NCI-H82 treated with DMSO at 0.1 percent for 48 hours (cell line): ENCODE data around the gene THOC6.
"Not testable (repeated sequence)": the region's sequence is repeated elsewhere in the genome, so short reads cannot be mapped to it uniquely, and the experiment has no call there.

Experiments
- DNase-seq: peaks from one replicate; lab custom pipeline; 2025; ENCODE audit not compliant: unreplicated experiment; lab: John Stamatoyannopoulos, UW

The THOC6 gene

DNA sequence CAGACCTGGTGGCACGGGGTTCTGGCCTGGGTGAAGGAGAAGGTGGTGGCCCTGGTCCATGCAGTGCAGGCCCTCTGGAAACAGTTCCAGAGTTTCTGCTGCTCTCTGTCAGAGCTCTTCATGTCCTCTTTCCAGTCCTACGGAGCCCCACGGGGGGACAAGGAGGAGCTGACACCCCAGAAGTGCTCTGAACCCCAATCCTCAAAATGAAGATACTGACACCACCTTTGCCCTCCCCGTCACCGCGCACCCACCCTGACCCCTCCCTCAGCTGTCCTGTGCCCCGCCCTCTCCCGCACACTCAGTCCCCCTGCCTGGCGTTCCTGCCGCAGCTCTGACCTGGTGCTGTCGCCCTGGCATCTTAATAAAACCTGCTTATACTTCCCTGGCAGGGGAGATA lies 45.3 kb downstream of the THOC6 start:
- DNase-seq: not testable (repeated sequence)

DNA sequence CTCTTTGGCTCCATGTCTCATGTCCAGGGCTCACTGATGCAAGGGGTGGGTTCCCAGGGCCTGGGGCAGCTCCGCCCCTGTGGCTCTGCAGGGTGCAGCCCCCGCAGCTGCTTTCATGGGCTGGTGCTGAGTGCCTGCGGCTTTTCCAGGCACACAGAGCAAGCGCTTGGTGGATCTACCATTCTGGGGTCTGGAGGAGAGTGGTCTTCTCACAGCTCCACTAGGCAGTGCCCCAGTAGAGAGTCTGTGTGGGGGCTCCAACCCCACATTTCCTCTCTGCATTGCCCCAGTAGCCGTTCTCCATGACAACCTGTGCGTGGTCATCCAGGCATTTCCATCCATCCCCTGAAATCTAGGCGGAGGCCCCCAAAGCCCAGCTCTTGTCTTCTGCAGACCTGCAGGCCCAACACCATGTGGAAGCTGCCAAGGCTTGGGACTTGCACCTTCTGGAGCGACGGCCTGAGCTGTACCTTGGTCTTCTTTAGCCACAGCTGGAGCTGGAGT lies 46.8 kb downstream of the THOC6 start:
- no peak for DNase-seq

DNA sequence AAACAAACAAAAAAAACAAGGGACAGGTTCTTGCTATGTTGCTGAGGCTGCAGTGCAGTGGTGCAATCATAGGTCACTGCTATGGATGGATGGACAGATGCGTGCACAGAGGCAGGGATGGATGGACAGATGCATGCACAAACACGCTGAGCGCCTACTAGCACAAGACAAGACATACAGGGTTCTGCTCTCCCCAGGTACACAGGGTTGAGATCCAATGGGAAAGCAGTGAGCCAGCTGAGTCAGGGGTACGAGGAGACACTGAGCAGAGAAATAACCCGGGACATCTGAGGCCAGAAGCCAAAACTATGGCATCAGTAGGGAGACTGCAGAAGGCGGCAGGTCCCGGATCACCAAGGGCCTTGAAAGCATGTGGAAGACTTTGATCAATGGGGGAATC lies 47.8 kb downstream of the THOC6 start:
- DNase-seq: no peak

DNA sequence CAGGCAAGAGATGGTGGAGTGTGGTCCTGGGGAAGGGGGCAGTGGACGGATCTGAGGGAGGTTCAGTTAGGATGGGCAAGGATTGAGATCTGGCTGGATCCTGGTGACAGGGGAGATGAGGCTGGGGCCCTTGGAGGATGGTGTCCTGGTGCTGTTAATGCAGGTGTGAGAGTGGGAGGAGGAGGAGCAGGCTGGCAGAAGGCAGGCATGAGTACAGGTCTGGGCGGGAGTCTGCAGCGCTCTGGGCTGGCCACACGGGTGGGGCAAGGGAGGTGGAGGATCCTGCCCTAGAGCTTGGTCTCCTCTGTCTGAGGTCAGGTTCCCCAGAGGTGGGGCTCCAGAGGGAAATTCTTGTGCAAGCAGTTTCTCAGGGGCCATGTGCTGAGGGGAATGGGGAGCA lies 48.3 kb downstream of the THOC6 start:
- DNase-seq: not testable (repeated sequence)

DNA sequence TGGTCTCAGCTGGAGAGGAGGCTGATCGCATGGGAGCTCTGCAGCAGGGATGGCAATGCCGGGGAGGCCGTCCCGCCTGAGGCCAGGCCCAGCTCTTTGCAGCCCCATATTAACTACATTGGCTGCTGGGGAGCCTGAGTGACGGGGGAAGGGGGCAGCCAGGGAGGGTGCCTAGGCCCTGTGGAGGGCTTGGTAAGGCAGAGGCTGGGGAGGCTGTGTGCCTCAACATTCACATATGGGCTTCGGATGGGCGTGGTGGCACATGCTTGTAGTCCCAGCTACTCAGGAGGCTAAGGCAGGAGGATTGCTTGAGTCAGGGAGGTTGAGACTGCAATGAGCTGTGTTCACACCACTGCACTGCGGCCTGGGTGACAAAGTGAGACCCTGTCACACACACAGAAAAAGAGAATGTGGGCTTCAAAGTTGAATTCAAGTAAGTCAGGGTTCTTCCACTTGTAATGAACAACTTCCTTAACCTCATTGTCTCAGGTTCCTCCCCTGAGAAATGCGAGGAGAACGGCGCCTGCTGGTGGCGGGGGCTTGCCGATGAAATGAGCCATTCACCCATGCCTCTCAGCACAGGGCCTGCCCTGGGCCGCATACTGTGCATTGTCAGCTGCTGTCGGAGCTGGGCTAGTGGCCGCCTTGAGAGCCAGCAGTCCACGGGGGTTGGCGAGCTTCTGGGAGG lies 48.9 kb downstream of the THOC6 start:
- DNase-seq: not testable (repeated sequence)

DNA sequence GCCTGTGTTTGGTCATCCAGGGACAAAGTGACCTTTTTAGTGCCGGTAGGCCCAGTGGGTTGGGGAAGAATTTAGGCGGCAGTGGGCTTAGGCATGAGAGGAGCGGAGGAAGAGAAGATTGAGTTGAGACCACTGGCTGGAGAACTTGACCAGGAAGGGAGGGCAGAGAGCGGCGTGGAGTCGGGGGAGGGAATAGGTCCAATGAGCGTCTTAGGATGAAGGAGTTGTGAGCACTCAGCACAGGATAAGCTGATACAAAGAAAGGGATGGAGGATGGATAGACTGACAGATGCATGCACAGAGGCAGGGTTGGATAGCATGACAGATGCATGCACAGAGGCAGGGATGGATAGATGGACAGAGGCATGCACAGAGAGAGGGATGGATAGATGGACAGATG lies 49.6 kb downstream of the THOC6 start:
- no peak for DNase-seq

DNA sequence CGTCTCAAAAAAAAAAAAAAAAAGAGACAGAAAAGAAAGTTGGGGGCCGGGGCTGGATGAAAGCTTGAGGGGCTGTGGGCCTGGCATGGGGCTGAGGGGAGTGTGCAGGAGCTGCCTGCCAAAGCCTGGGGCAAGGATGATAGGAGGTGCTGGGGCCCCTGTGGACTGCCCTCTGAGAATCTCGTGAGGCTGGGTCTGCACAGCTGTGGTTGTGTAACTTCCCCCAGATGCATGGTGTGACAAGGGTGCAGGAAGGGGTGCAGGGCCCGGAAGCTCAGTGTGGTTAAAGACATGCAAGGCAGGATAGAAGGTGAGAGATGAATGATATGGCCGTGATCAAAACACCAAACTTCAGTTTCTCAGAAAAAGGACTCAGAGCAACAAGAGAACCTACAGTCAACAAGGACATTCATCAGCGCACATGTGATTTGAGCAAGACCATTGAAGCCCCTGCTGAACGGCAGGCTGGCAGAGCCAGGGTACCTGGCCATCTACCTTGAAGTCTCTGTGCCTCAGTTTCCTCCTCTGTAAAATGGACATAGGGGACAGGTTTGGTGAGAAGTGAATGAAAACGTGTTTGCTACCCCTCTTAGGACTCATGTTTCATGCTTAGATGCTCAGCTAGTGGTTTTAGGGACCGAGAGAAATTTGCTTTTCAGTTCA lies 51.2 kb downstream of the THOC6 start:
- DNase-seq: no peak

DNA sequence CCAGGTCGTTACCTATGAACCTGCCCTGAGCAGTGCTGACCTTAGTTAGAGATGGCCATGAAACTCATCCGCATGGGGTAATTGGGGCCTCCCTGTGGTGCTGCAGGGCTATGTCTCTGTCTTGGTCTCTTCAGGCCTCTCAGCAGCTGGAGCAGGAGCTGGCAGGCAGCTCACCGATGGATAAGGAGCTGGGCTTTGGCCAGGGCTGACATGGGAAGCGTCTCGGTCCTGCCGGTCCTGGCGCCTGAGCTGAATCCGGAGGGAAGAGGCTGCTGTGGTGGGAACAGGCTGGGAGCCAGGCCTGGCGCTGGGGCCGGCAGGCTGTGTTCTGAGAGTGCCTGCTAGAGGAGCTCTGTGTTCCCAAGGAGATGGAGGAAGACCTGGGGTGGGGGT lies 51.7 kb downstream of the THOC6 start:
- no peak for DNase-seq

DNA sequence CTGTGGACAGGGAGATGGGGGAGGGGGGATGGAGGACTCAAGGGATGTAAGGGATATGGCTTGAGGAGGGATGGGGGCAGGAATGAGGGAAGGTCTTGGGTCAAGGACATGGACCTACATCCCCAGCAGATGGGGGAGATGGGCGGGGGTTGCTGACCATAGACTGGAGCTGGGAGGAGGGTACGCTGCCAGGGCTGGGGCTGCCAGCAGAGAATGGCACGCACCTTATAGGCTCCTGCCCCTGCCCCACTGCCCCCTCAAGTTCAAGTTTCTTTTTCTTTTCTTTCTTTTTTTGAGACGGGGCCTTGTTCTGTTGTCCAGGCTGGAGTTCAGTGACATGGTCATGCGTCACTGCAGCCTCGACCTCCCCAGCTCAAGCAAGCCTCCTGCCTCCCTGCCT lies 52.1 kb downstream of the THOC6 start:
- not testable (repeated sequence) for DNase-seq

DNA sequence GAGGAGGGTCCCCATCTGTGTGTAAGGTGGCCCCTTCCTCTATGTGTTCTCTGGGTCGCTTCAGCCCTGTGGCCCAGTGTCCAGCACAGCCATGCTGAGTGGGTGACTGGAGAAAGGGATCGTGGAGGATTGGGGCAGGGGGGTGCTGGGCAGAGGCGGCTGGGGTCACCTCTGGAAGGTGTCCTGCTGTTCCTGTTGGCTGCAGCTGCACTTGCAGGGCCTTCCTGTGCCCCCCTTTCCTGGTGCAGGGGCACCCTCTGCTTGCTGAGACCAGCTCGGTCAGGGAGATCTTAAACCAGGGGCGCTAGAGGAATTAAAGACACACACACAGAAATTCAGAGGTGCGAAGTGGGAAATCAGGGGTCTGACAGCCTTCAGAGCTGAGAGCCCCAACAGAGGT lies 52.7 kb downstream of the THOC6 start:
- no peak for DNase-seq
